Uterus (tissue), 2 donors: Measurements from ENCODE around the gene SP5.

ENCODE experiments used
- POLR2A ChIP-seq, 2 donors: fragments of 450-650 bp; IDR thresholded peaks; one replicate each; pipeline ENCODE4 v1.6.1; 2016; ENCODE audit warnings: antibody characterized with exemption in 2 of 2, mild to moderate bottlenecking in 1 of 2, moderate library complexity in 1 of 2
- TF ChIP-seq, protein P1 (sequence below), 4 experiments: fragments of 200-600 bp in 2 of 4; fragments of 450-650 bp in 2 of 4; sonication (generic) in 2 of 4; IDR thresholded peaks; one replicate each; pipeline ENCODE4 v1.5.1; 2016 to 2019; ENCODE audit warnings: antibody characterized with exemption in 4 of 4, mild to moderate bottlenecking in 2 of 4, moderate library complexity in 1 of 4

GRCh38 chr2:170694316-170694715 lies 20.8 kb upstream of the SP5 start:
- TF ChIP-seq, protein P1, sequence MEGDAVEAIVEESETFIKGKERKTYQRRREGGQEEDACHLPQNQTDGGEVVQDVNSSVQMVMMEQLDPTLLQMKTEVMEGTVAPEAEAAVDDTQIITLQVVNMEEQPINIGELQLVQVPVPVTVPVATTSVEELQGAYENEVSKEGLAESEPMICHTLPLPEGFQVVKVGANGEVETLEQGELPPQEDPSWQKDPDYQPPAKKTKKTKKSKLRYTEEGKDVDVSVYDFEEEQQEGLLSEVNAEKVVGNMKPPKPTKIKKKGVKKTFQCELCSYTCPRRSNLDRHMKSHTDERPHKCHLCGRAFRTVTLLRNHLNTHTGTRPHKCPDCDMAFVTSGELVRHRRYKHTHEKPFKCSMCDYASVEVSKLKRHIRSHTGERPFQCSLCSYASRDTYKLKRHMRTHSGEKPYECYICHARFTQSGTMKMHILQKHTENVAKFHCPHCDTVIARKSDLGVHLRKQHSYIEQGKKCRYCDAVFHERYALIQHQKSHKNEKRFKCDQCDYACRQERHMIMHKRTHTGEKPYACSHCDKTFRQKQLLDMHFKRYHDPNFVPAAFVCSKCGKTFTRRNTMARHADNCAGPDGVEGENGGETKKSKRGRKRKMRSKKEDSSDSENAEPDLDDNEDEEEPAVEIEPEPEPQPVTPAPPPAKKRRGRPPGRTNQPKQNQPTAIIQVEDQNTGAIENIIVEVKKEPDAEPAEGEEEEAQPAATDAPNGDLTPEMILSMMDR (IDR thresholded peaks at IDR 0.05), result no peak
- no peak for TF ChIP-seq POLR2A (IDR thresholded peaks at IDR 0.05)
